Neuronal stem cell (in vitro differentiated cells): ENCODE results near the gene RNF125.

ENCODE experiments used
- DNase-seq: peaks from one replicate; pipeline ENCODE4 v3.0.0-alpha.2; 2013; ENCODE audit warnings: low spot score
- H2AFZ ChIP-seq: one replicate; pipeline ENCODE4 v1.6.1; 2013; ENCODE audit warnings: mild to moderate bottlenecking, low read length, inconsistent platforms
- H2AK5ac ChIP-seq: 2 replicates; pipeline ENCODE4 v1.6.1; 2013; ENCODE audit warnings: low read depth, mild to moderate bottlenecking, inconsistent platforms, low read length, moderate library complexity, mixed read lengths
- H2BK120ac ChIP-seq: 2 replicates; pipeline ENCODE4 v1.6.1; 2013; ENCODE audit warnings: low read depth, mild to moderate bottlenecking, inconsistent platforms, low read length, moderate library complexity, mixed read lengths
- H2BK12ac ChIP-seq: one replicate; pipeline ENCODE4 v1.6.1; 2013; ENCODE audit warnings: low read length, inconsistent platforms
- H2BK15ac ChIP-seq: 2 replicates; pipeline ENCODE4 v1.6.1; 2013; ENCODE audit warnings: mild to moderate bottlenecking, low read length, inconsistent platforms, mixed read lengths
- H2BK5ac ChIP-seq: one replicate; pipeline ENCODE4 v1.6.1; 2013; ENCODE audit warnings: inconsistent platforms, mild to moderate bottlenecking, low read length, moderate library complexity
- H3K14ac ChIP-seq: one replicate; pipeline ENCODE4 v1.6.1; 2013; ENCODE audit warnings: low read length, inconsistent platforms
- H3K18ac ChIP-seq: 2 replicates; pipeline ENCODE4 v1.6.1; 2013; ENCODE audit warnings: low read length, inconsistent platforms
- H3K23ac ChIP-seq: 2 replicates; pipeline ENCODE4 v1.6.1; 2013; ENCODE audit warnings: low read depth, mild to moderate bottlenecking, mixed read lengths, low read length, inconsistent platforms; ENCODE audit not compliant: poor library complexity
- H3K27ac ChIP-seq: replicated peaks from 3 replicates; pipeline ENCODE4 v1.5.1; 2013; ENCODE audit warnings: low read length, inconsistent platforms
- H3K27me3 ChIP-seq, 3 experiments: 2 replicates each; pipeline ENCODE4 v1.6.1; 2013; ENCODE audit warnings: low read length in 3 of 3, mild to moderate bottlenecking in 2 of 3, inconsistent platforms in 1 of 3, low read depth in 1 of 3, mixed read lengths in 1 of 3, moderate library complexity in 1 of 3; ENCODE audit not compliant: control insufficient read depth in 3 of 3, insufficient read depth in 3 of 3
- H3K36me3 ChIP-seq, 2 donors: replicated peaks in 1 of 2; 2 replicates each; pipeline ENCODE4 v1.6.1; 2013; ENCODE audit warnings: low read length in 2 of 2; ENCODE audit not compliant: control insufficient read depth in 2 of 2, insufficient read depth in 2 of 2
- H3K4ac ChIP-seq: 2 replicates; pipeline ENCODE4 v1.6.1; 2013; ENCODE audit warnings: inconsistent platforms, mild to moderate bottlenecking, low read length, moderate library complexity
- H3K4me1 ChIP-seq, 2 donors: 1 replicate in 1 of 2; 2 replicates in 1 of 2; pipeline ENCODE4 v1.6.1; 2013; ENCODE audit warnings: low read length in 2 of 2, low read depth in 1 of 2; ENCODE audit not compliant: control insufficient read depth in 2 of 2, insufficient read depth in 1 of 2
- H3K4me2 ChIP-seq: one replicate; pipeline ENCODE4 v1.6.1; 2013; ENCODE audit warnings: mild to moderate bottlenecking, low read length, inconsistent platforms; ENCODE audit not compliant: insufficient read depth, poor library complexity, severe bottlenecking
- H3K4me3 ChIP-seq, 2 donors: 2 replicates each; pipeline ENCODE4 v1.5.1; 2013; ENCODE audit warnings: low read length in 2 of 2, mild to moderate bottlenecking in 2 of 2, inconsistent platforms in 1 of 2, moderate library complexity in 1 of 2
- H3K79me1 ChIP-seq: one replicate; pipeline ENCODE4 v1.6.1; 2013; ENCODE audit warnings: low read depth, mild to moderate bottlenecking, inconsistent platforms, low read length, moderate library complexity
- H3K9ac ChIP-seq: one replicate; pipeline ENCODE4 v1.6.1; 2013; ENCODE audit warnings: mild to moderate bottlenecking, low read depth, low read length, inconsistent platforms; ENCODE audit not compliant: poor library complexity
- H3K9me3 ChIP-seq, 2 donors: replicated peaks in 1 of 2; 2 replicates each; pipeline versions ENCODE3 to v1.6.1; 2013; ENCODE audit warnings: low read length in 2 of 2, mild to moderate bottlenecking in 2 of 2, inconsistent platforms in 1 of 2, low read depth in 1 of 2, mixed read lengths in 1 of 2, moderate library complexity in 1 of 2; ENCODE audit not compliant: control insufficient read depth in 2 of 2, insufficient read depth in 1 of 2
- H4K8ac ChIP-seq: one replicate; pipeline ENCODE4 v1.6.1; 2013; ENCODE audit warnings: low read depth, mild to moderate bottlenecking, inconsistent platforms, low read length, moderate library complexity
- H4K91ac ChIP-seq: one replicate; pipeline ENCODE4 v1.6.1; 2013; ENCODE audit warnings: low read length, low read depth, mild to moderate bottlenecking, inconsistent platforms; ENCODE audit not compliant: poor library complexity
- WGBS, 2 donors: extraction: QIAGEN DNeasy Blood & Tissue Kit; methylation state at CpG; one replicate each; pipeline ENCODE4 v1.1.7; 2013; ENCODE audit warnings: missing lambda C conversion rate in 2 of 2, mixed read lengths in 1 of 2; ENCODE audit not compliant: insufficient read length in 2 of 2, insufficient replicate concordance in 1 of 2; ENCODE audit errors: extremely low coverage in 2 of 2; 5-methylcytosine and 5-hydroxymethylcytosine counted together

Gene RNF125

GRCh38 chr18:31983020-31983419 is 35.6 kb upstream of the RNF125 start:
- Histone ChIP-seq H3K14ac (no peak overlapping the region), H3K36me3 (no peaks in the 10 kb centered on the region), H3K4me1 (no peaks in the 10 kb centered on the region), H3K9me3 (peaks cover 4% of the 10 kb centered on the region in 2 donors), H3K9ac (no peak overlapping the region), H3K23ac (no peak overlapping the region), H2BK15ac (no peak overlapping the region), H3K4me3 (no peak overlapping the region), H2BK12ac (no peak overlapping the region), H3K4me2 (no peak overlapping the region), H3K27me3 (no peaks in the 10 kb centered on the region), H4K91ac (no peak overlapping the region), H2AFZ (no peak overlapping the region), H2BK5ac (no peak overlapping the region), H3K4ac (no peak overlapping the region), H3K18ac (no peak overlapping the region), H3K27ac (no peak overlapping the region), H2AK5ac (no peak overlapping the region), H4K8ac (no peak overlapping the region), H3K79me1 (no peaks in the 10 kb centered on the region), H2BK120ac (no peak overlapping the region)
- no CpG with 5 or more reads among the region's 3 CpGs for WGBS, 2 donors
- no peak for DNase-seq

DNA sequence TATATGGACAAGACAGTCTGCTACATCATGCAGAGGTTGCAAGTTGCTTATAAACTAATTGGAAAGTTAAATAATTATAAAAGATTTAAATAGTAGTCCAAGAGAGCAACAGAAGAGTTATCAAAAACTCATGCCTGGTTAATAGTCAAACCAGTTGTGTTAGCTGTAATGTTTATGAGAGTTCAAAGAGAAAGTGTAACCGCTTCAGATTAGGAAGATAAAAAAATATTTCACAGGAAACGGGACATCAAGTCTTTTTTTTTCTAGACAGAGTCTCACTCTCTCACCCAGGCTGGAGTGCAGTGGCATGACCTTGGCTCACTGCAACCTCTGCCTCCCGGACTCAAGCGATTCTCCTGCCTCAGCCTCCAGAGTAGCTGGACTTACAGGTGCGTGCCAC is 34.6 kb upstream of the RNF125 start:
- H3K4me2 ChIP-seq = no peak overlapping the region
- H3K4me1 ChIP-seq = no peaks in the 10 kb centered on the region
- no peaks in the 10 kb centered on the region for H3K27me3 ChIP-seq
- H3K9me3 ChIP-seq = peaks cover 0 to 1% of the 10 kb centered on the region in 2 donors
- no peak overlapping the region for H4K8ac ChIP-seq
- H4K91ac ChIP-seq = no peak overlapping the region
- H2AFZ ChIP-seq = no peak overlapping the region
- H2BK120ac ChIP-seq = no peak overlapping the region
- no peak overlapping the region for H3K9ac ChIP-seq
- H3K4me3 ChIP-seq = no peak overlapping the region
- no CpG with 5 or more reads among the region's 5 CpGs for WGBS, 2 donors
- H3K18ac ChIP-seq = no peak overlapping the region
- H3K14ac ChIP-seq = no peak overlapping the region
- H3K4ac ChIP-seq = no peak overlapping the region
- H3K23ac ChIP-seq = no peak overlapping the region
- H2AK5ac ChIP-seq = no peak overlapping the region
- H2BK15ac ChIP-seq = no peak overlapping the region
- H2BK5ac ChIP-seq = no peak overlapping the region
- no peak overlapping the region for H3K27ac ChIP-seq
- no peaks in the 10 kb centered on the region for H3K36me3 ChIP-seq
- no peak overlapping the region for H2BK12ac ChIP-seq
- no peak for DNase-seq
- no peaks in the 10 kb centered on the region for H3K79me1 ChIP-seq

- WGBS, 2 donors = no CpG with 5 or more reads among the region's 2 CpGs
- Histone ChIP-seq H3K27me3 (no peaks in the 10 kb centered on the region), H2BK12ac (no peak overlapping the region), H3K18ac (no peak overlapping the region), H3K9me3 (no peaks in the 10 kb centered on the region), H3K4ac (no peak overlapping the region), H3K27ac (no peak overlapping the region), H3K4me2 (no peak overlapping the region), H2BK15ac (no peak overlapping the region), H2AFZ (no peak overlapping the region), H4K91ac (no peak overlapping the region), H2BK5ac (no peak overlapping the region), H2BK120ac (no peak overlapping the region), H3K14ac (no peak overlapping the region), H3K4me1 (peaks cover 0 to 6% of the 10 kb centered on the region in 2 donors), H3K9ac (no peak overlapping the region), H4K8ac (no peak overlapping the region), H3K36me3 (no peaks in the 10 kb centered on the region), H3K4me3 (no peak overlapping the region), H2AK5ac (no peak overlapping the region), H3K79me1 (no peaks in the 10 kb centered on the region), H3K23ac (no peak overlapping the region)
- DNase-seq = no peak
These were observed 27.8 kb upstream of the RNF125 start for GRCh38 chr18:31990823-31991222.

DNA sequence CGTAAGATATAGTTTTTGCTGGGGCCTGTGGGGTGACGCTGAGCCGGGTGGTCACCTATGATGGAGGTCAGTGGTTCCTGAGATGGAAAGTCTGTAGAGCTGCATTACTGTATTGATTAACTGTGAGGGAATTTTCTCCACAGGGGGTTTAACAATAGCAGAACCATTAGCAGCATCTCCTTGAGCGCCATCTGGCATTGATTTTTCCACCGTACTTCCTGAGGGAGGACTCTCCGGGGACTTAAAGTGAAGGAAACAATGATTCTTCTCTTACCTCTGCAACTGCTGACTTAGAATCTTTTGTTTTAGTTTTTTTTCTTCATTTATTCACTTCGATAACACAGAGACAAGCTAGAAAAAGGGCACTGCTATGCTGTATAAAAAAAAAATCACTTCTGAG is 22.6 kb upstream of the RNF125 start:
- Histone ChIP-seq H2BK15ac (no peak overlapping the region), H3K4me3 (no peak overlapping the region), H3K27ac (no peak overlapping the region), H4K8ac (no peak overlapping the region), H2AFZ (no peak overlapping the region), H3K23ac (no peak overlapping the region), H2BK5ac (no peak overlapping the region), H3K4me2 (no peak overlapping the region), H3K79me1 (no peaks in the 10 kb centered on the region), H3K4ac (no peak overlapping the region), H3K18ac (no peak overlapping the region), H3K9me3 (no peaks in the 10 kb centered on the region), H2BK120ac (no peak overlapping the region), H3K27me3 (no peaks in the 10 kb centered on the region), H3K9ac (no peak overlapping the region), H3K14ac (no peak overlapping the region), H4K91ac (no peak overlapping the region), H3K36me3 (no peaks in the 10 kb centered on the region), H2AK5ac (no peak overlapping the region), H3K4me1 (peaks cover 0 to 6% of the 10 kb centered on the region in 2 donors), H2BK12ac (no peak overlapping the region)
- no CpG with 5 or more reads among the region's 7 CpGs for WGBS, 2 donors
- DNase-seq = no peak
